Activated CD8-positive, alpha-beta T cell treated with anti-CD3 and anti-CD28 coated beads for 36 hours (primary cell): ENCODE results near the gene ACTBL2. TPM values are rescaled to one million over a fixed set of nuclear protein-coding genes. Genes with fewer than 3 reads are reported as not detected.

Experiments
- ATAC-seq: fragments of 200-7000 bp; cut with Tn5 transposase; one replicate; pipeline ENCODE4 v1.10.0; 2021; ENCODE audit warnings: mild to moderate bottlenecking, moderate library complexity
- CTCF ChIA-PET: fragments of 350-600 bp; sonication (Branson Sonifier 250); formaldehyde crosslinking; loops from one replicate; lab custom pipeline; 2021; ENCODE audit warnings: antibody characterized with exemption; lab: Charles Lee
- POLR2A ChIA-PET: fragments of 350-600 bp; sonication (Branson Sonifier 250); formaldehyde crosslinking; loops from one replicate; lab custom pipeline; 2021; ENCODE audit warnings: antibody characterized with exemption; lab: Charles Lee
- DNase-seq: peaks from one replicate; pipeline ENCODE4 v3.0.0-alpha.2; 2020
- H3K27ac Mint-ChIP-seq: one replicate; pipeline ENCODE4 v1.8.0; 2021; ENCODE audit warnings: mild to moderate bottlenecking, mixed read lengths
- H3K27me3 Mint-ChIP-seq: one replicate; pipeline ENCODE4 v1.8.0; 2021; ENCODE audit warnings: mixed read lengths
- H3K36me3 Mint-ChIP-seq: one replicate; pipeline ENCODE4 v1.8.0; 2021; ENCODE audit warnings: low read depth, mixed read lengths
- H3K4me1 Mint-ChIP-seq: one replicate; pipeline ENCODE4 v1.8.0; 2021; ENCODE audit warnings: low read depth, mixed read lengths
- H3K4me3 Mint-ChIP-seq: one replicate; pipeline ENCODE4 v1.8.0; 2021; ENCODE audit warnings: mild to moderate bottlenecking, moderate library complexity, mixed read lengths
- H3K9me3 Mint-ChIP-seq: one replicate; pipeline ENCODE4 v1.8.0; 2021; ENCODE audit warnings: mixed read lengths
- CTCF ChIP-seq: fragments of 200-600 bp; IDR thresholded peaks from one replicate; pipeline ENCODE4 v1.8.0; 2022; ENCODE audit warnings: antibody characterized with exemption, mild to moderate bottlenecking
- intact Hi-C: fragments of 100-400 bp; cut with micrococcal nuclease; formaldehyde crosslinking; loops from one replicate; pipeline ENCODE4 v1.10.0; 2022
- total RNA-seq, 2 experiments: library from RNA; stranded (reverse); gene quantifications; one replicate each; pipeline ENCODE4 v1.2.3, GENCODE V29; 2021

Gene ACTBL2
- total RNA-seq, 2 experiments from 2014 or later = not detected

GRCh38 chr5:57442080-57442839 lies 40.4 kb downstream of the ACTBL2 start:
- H3K36me3 Mint-ChIP-seq = no peaks in the 10 kb centered on the region
- H3K4me1 Mint-ChIP-seq = no peaks in the 10 kb centered on the region
- H3K27ac Mint-ChIP-seq = no peak overlapping the region
- intact Hi-C loops = no loop called here
- TF ChIP-seq CTCF = no peak
- no peak for ATAC-seq
- no peak overlapping the region for H3K4me3 Mint-ChIP-seq
- POLR2A ChIA-PET = no interaction called here
- DNase-seq = no peak
- no peaks in the 10 kb centered on the region for H3K27me3 Mint-ChIP-seq
- CTCF ChIA-PET = no interaction called here
- H3K9me3 Mint-ChIP-seq = no peaks in the 10 kb centered on the region

GRCh38 chr5:57441557-57441956 lies 41.1 kb downstream of the ACTBL2 start:
- H3K4me3 Mint-ChIP-seq = no peak overlapping the region
- no peak overlapping the region for H3K27ac Mint-ChIP-seq
- no peaks in the 10 kb centered on the region for H3K4me1 Mint-ChIP-seq
- intact Hi-C loops = no loop called here
- H3K36me3 Mint-ChIP-seq = no peaks in the 10 kb centered on the region
- ATAC-seq (no peak), DNase-seq (no peak)
- H3K27me3 Mint-ChIP-seq = no peaks in the 10 kb centered on the region
- H3K9me3 Mint-ChIP-seq = no peaks in the 10 kb centered on the region
- ChIA-PET CTCF (no interaction called here), POLR2A (no interaction called here)
- no peak for TF ChIP-seq CTCF

DNA sequence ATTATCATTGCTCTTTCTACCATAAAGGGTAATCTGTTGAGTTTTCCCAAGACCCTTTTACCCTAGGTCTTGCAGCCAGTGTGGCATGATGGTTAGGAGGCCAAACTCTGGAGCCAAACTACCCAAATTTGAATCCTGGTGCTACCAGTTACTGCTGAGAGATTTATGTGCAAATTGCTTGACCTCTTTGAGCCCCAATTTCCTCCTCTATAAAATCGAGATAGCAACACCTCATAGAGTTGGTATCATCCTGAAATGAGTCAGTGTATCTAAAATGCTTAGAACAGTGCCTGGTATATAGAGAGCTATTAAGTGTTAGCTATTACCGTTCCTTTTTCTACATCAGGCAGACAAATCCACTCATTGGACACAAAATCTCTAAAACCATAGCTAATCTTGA lies 43.0 kb downstream of the ACTBL2 start:
- H3K4me1 Mint-ChIP-seq = no peaks in the 10 kb centered on the region
- H3K9me3 Mint-ChIP-seq = no peaks in the 10 kb centered on the region
- no peak for ATAC-seq
- H3K4me3 Mint-ChIP-seq = no peak overlapping the region
- peaks cover 5% of the 10 kb centered on the region for H3K27me3 Mint-ChIP-seq
- H3K27ac Mint-ChIP-seq = no peak overlapping the region
- intact Hi-C loops = no loop called here
- CTCF ChIA-PET = interaction anchor here (1.4 kb wide), 1 partner anchor 141 kb away, joined by 5 read pairs; no protein-coding TSS in a partner anchor
- TF ChIP-seq CTCF = no peak
- POLR2A ChIA-PET = no interaction called here
- H3K36me3 Mint-ChIP-seq = no peaks in the 10 kb centered on the region
- DNase-seq = no peak

GRCh38 chr5:57437976-57438805 lies 44.4 kb downstream of the ACTBL2 start:
- CTCF ChIA-PET = no interaction called here
- Mint-ChIP-seq H3K9me3 (no peaks in the 10 kb centered on the region), H3K27ac (no peak overlapping the region), H3K4me1 (no peaks in the 10 kb centered on the region), H3K36me3 (no peaks in the 10 kb centered on the region), H3K27me3 (peaks cover 6% of the 10 kb centered on the region), H3K4me3 (no peak overlapping the region)
- ATAC-seq (no peak), DNase-seq (no peak)
- intact Hi-C loops = no loop called here
- POLR2A ChIA-PET = no interaction called here
- no peak for TF ChIP-seq CTCF

DNA sequence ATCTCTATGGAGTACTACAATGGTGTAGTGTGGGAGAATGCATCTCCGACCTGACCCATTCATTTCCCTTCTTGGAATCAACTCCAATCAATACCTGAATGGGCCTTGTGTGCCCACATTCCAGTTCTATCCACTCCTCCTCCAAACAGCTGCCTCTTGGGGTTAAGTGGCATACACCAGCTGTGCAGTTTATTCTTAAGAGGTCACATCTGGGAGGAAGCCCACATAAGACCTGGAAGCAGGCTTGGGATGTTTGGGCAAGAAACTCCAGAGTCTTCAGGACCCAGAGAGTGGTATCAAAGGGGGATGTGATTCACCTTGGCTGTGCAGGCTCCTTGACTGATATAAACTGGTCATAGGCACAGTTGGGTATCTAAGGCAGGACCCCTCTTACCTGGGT lies 46.0 kb downstream of the ACTBL2 start:
- ChIA-PET POLR2A (no interaction called here), CTCF (no interaction called here)
- H3K27me3 Mint-ChIP-seq = peaks cover 6% of the 10 kb centered on the region
- ATAC-seq = no peak
- H3K36me3 Mint-ChIP-seq = no peaks in the 10 kb centered on the region
- H3K4me3 Mint-ChIP-seq = no peak overlapping the region
- no peak overlapping the region for H3K27ac Mint-ChIP-seq
- no peaks in the 10 kb centered on the region for H3K9me3 Mint-ChIP-seq
- no peak for TF ChIP-seq CTCF
- intact Hi-C loops = no loop called here
- no peak for DNase-seq
- H3K4me1 Mint-ChIP-seq = no peaks in the 10 kb centered on the region
